HG03039 (cell line): Measurements from ENCODE around the gene DHX29.
A peak's percentile ranks its signal among the peaks of the same experiment; 100 is the strongest.

ENCODE experiments used
- ATAC-seq: cut with Tn5 transposase; IDR thresholded peaks from one replicate; pipeline ENCODE4 v1.9.1; 2021; ENCODE audit warnings: mild to moderate bottlenecking, moderate library complexity; ENCODE audit not compliant: unreplicated experiment

The DHX29 gene

DNA sequence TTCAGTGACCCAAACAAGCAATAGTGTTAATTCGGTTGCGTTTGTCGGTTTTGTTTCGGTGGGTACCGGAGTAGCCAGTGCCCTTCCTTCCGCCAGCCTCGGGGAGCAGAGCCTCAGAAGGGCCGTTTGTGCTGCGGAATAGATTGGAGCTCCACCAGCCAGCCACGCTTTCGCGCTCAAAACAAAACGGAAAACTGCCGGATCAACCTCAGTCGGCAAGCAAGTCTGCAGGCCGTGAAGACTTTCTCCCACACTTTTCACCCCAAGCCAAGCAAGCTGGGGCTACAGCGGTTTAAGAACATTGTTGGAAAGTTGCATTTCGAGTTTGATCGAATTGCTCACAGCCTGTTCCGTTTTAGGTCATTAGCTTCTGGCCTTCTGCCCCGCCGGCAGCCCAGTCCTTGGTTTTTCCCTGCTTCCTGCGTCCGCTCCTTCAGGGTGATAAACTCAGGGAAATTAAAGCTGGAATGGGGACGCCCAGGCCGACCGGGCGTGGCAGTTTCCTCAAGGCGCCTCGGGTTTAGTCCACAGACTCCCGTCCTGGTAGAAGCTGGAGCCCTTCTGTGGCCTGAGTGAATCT is 73.3 kb downstream of the DHX29 start:
- ATAC-seq: no peak

DNA sequence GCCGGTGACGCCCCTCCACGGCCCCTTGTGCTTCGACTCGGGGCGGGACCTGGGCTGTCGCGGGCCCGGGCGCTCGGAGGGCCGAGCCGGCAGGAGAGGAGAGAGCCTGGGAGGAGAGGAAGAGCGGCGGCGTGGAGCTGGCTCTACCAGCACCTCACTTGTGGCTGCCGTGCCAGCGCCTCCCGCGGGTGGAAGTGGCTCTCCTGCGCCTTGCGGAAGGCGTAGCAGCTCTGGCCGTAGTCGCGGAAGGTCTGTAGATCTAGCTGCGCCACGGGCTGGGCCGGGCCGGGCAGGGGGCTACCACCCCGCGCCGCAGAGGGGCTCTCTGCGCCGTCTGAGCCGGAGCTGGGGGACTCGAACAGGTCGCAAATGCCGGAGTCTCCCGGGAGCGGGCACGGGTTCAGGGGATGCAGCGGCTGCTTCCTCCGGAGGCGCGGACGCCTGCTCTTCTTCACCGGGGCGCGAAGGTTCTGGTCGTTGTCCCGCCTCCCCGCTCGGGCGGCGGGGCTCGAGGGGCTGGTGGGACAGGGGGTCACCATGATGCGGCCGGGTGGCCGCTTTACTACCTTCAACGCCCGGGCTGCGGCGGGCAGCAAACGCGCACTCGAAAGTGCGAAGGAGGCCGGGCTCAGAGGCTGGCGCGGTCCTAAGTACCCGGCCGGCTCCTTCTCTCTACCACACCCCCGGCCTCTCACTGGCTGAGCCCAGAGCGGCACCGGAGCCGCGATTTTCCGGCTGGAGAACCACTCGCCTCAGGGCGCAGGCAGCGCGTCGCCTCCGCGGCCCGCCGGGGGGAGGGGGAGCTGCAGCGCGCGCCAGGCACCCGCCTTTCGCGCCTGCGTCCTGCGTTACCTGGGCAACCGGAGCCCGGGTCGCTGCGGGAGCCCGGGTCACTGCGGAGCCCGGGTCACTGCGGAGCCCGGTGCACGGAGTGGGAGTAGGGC is 74.2 kb downstream of the DHX29 start, which contains the start of gene CCNO:
Gene CCNO, minus strand, starts transcription at position 624 of the 944 bp plus-strand sequence. Its CDS starts 85 bp downstream, at position 539.
- ATAC-seq: peak; percentile 59

DNA sequence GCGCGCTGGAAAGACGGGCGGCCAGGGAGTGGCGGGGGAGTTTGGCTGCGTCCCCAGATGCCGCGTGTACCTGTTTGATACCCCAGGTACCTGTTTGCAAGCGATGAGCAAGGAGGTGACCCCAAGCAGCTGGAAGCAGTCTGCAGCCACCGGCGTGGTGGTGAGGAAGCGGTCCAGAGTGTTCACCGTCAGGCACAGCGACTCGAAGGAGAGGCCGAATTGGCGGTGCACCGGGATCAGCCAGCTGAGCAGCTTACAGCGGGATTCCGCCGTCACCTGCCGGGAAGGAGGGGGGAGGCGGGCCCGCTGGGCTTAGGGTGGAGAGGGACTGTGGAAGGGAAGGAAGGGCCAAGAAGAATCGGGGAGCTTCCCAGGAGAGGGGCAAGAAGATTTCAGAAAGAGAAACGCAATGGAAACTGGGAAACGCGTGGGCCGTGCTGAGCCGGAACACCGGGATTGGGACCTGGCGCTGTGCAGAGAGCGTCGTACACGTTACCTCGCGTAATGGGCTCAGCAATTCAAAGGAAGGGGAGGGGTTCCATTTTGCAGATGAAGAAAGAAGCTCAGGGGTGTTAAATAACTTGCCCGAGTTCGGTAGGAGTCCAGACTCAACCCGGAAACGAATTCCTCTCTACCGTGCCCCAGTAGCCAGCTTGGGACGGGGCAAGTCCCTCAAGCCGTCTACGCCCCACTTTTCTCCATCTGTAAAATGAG is 75.1 kb downstream of the DHX29 start:
- no peak for ATAC-seq

DNA sequence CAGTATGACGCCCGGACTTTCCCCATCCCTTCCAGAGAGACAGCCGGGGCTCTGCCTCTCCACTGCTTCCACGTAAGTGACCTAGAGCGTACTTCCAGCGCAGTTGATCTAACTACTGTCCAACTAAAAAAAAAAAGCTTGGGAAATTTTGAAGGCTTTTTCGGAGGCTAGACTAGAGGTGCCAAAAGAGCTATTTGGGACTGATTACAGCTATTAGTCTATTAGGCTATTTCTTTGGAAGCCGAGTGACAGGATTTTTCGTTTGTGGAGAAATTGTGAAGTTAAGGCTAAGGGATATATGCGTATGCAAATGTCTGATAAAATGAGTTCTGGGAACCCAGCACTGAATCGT is 75.6 kb downstream of the DHX29 start:
- no peak for ATAC-seq

DNA sequence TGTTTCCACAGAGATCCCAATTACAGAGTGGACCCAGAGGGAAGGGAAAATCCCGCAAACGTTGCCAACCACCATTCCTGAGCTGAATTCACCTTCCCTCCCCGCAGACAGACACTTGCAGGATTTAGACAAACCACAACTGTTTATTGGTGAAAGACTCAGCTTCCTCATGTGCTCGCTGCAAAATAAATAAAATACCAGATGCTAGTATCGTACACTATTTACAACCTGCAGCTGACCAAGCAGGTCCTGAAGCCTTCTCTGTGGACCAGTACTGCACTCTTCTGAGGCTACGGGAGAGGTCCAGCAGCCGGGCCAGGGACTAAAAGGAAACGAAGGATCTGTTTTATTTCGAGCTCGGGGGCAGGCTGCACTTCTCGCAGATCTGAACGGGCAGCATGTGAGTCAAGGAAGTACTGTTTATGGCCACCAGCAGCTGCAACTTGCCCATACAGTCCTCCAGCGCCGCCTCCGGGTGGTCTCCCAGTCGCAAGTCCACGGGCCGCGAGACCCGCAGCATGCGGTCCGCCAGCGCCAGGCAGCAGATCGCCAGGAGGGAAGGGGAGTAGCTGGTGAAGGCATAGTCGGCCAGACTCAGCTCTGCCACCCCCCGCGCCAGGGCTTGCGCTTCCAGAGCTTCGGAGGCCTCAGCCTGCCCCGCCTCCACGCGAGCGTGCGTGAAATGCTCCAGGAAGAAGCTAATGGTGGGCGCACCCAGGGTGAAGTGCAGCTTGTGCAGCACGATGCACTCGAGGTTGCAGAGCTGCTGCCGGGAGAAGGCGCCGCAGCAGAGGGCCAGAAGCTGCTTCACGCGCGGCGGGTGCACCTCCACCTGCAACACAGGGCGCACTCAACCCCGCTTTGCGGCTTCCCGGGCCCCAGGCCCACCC is 76.2 kb downstream of the DHX29 start:
- no peak for ATAC-seq

DNA sequence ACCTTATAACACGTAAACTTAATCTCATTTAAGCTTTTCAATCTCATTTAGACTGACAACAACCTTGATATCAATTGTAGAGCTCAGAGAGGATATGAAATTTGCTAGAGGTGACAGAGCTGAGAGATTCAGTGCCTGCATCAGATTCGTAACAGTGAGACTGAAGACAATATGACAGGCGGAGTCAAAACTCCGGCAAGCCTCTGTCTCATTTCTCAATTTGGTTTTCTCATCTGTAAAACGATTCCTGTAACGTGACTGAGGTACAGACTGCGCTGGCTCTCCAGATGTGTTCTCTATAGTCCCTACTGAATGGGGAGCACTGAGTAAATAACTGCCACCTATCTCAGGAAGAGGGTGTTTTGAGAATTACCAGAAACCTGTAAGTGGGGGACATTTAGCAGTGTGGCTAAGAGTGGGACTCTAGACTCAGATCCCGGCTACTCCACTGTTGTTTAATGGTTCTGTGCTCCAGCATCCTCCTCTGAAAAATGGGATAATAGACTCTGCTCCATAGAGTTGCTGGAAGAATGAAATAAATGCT is 77.3 kb downstream of the DHX29 start:
- no peak for ATAC-seq

DNA sequence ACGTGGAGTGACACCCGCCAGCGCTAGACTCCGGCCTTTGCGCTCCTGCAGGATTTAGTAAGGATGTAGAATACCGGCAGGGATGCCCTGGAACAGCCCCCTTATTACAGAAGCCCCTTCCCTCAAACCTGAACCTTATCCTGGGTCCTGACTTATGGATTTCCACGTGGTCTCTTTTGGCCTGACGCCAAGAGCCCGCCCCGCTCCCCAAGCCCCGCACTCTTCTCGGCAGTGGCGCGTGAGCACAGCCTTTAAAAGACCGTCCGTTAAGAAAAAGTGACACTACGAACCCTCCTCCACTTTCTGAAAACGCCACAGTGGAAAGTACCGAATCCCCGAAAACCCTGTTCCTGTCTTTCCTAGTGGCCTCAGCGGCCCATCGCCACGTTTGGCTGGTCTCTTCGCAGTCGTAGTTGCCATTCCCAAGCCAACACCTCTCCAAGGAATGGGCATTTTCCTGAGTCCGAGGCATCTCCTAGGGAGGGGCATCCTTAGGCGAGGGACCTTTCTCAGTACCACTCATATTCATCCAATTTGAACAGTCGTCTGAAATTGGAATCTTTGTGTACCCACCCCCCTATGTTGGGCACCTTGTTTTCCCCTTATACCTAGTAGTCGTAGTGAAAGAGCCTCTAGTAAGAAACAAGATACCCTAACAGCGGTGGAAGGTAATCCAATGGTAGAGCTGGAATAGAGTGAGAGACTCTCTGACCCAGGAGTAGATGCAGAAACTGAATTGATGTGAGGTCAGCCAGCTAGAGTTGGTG is 79.6 kb downstream of the DHX29 start:
- ATAC-seq: no peak

DNA sequence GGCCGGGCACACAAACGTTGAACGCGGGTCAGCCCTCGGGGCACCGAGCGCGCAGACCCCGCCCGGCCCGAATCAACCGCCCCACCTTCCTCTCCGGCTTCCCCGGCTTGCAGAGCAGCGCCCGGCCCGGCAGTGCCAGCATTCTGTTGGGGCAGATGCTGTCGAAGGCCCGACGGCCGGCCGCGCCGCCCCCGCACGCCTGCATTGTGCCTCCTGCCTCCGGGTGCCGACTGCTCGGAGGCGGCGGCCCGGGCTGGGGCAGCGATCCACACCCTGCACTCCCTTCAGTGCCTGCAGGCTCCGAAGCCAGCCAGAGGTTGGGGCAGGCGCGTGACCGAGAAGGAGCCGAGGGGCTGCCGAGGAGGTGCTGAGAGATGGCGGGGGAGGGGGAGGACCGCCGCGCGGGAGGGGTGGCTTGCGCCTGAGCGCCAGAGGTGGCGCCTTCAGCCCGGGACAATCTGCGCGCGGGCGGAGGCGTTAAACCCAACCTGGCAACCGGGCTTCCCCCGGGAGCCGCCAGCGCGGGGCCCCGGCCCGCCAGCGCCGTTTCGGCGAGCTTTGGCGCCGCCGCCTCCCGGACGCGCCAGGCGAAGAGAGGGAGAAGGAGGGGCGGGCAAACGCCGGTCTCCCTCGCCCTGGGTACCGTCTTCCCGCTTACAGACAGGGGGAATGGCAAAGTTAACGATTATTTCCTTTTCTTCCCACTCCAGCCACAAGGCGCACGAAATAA is 80.4 kb downstream of the DHX29 start, which contains the start of gene MCIDAS:
Gene MCIDAS, minus strand, starts transcription at position 382 of the 730 bp plus-strand sequence. Its CDS starts 177 bp downstream, at position 205.
- ATAC-seq: no peak

DNA sequence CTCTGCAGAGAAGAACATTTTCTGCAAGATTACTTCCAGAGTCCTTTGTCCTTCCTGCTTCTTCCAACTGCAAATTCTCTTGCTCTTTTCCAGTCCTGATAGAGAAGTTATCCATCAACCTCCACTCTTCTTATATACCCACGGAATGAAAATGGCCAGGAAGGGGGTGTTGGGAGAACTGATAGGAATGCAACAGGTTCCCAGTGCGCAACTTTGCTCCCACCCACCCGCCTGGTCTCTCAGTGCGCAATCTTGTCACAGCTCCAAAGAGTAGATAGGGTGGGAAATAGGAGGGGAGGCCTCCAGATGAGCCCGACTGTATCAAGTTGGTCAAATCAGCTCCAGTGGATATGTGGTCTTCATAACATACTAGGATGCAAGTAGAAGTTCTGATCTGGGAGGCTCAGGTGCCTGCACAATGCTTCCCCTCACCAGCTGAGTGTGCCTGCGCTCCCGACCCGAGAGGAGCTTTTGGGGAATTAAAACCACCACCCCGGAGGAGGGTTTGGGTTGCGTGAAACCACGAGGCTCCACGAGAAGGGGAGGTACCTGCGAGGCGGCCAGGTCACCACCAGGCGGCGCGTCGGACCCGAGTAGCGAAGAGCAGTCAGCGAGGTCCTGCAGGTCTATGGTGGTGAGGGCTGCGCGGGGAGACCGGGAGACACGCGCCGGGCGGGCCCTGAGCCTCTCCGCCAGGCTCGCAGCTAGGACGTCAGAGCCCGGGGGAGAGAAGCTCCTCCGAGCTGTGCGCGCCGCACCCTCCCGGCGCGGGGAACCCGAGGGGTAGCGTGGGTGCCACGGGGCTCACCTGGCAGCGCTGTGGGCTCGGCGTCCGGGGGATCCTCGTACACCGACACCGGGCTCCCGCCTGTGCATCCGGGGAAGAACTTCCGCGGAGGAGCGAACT is 81.2 kb downstream of the DHX29 start:
- no peak for ATAC-seq

DNA sequence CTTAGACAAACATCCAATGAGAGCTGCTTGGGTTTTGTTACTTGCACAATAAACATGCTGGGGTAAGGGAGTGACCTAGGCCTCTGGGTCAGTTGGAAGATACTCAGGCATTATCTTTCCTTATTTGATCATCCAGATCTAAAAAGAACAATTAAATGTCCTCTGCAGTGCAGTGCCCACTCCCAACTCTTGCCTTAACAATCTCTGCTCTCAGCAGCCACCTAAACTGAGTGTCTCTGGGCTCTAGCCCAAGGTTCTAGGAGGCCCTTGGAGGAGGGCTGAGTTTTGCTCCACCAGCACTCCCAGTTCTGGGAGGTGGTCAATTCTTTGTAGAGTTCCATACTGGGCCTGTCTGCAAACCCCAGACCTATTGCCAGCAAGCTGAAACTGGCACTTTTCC is 82.1 kb downstream of the DHX29 start:
- ATAC-seq: no peak

DNA sequence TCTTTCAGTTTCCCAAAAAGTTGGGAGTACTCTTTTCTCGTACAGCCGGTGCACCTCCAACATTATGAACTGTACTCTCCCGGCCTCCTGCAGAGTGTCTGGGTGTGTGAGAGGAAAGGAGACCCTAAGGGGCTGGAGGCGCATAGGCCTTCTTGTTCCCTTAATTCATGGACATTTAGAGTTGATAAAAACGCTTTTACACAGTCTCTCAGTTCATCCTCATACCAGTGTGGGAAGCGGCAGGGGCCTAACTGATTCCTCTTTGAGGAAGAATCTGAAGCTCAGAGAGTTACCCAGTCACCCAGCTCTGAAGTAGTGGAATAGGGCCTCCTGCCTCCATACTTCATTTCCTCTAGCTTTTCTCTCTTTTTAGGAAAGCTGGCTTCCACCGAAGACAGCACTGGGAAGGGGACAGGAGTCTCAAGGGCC is 83.7 kb downstream of the DHX29 start:
- no peak for ATAC-seq

DNA sequence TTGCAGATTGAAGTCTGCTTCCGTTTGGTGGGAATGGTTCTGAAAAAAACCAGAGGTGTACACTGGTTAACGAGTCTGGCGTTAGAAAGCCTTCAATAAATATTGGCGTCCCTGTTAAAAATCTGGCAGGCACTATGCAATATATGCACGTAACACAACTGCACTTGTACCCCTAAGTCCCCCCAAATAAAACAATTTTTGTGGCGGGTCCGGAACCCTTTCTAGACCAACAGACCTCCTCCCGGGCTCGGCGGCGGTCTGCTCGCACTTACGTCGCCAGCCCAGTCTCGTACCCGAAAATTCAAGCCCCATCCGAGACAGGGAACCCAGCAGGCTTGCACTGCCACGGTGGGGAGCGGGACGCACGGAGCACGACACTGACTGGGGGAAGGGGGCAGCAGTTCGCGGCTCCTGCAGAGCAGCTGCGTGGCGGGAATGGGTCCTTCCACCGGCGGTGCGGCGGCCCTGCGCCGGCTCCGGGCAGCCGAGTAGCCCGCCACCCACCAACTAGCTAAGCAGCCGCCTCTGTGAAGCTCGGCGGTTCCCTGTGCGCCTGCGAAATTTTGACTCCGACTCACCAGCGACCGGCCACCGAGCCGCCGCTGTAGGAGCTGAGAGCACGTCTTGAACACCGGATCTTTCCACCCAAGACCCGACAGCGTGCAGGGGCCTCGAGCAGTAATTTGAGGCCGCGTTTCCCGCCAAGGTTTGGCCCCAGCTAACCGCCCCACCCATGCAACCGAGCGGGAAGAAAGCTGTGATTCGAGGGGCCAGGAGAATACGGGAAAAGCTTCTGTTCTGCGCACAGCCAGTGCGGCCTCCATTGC is 84.3 kb downstream of the DHX29 start:
- no peak for ATAC-seq

DNA sequence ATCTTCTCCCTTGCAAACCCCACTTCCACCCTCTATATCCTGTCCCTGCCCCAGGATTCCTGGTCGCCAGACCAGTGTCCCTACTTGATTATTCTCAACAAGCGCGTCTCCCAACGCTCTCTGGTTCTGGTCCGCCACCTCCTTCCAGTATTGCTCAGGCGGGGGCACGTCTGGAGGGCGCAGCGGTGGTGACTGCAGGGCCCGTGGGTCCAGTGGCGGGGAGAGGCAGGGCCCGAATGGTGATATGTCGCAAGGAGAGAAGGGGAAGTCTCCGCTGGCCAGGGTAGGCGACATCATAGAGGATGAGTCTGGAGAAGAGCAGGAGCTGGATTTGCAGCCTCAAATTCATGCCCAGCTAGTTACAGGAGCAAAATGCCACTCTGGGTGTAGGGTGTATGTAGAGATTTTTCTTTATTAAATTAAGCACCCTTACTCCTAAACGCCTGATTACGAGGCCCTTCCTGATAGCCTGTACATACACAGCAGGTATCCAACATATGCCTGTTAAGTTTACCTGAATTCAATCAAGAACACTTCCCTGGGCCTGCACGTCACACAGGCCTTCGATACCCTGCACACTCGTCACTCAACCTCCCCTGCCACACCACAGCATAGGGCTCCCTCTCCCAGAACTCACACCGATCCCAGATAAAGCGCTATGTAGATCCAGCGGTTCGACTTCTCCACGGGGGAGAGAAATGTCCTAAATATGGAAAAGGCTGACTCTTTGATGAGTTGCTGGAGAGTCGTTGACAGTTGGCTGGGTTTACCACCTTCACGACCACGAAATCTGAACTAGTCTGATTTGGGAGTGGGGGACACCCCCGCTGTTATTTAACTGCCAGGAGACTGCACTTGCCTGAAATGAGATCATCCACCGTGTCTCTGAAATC is 85.2 kb downstream of the DHX29 start:
- no peak for ATAC-seq

DNA sequence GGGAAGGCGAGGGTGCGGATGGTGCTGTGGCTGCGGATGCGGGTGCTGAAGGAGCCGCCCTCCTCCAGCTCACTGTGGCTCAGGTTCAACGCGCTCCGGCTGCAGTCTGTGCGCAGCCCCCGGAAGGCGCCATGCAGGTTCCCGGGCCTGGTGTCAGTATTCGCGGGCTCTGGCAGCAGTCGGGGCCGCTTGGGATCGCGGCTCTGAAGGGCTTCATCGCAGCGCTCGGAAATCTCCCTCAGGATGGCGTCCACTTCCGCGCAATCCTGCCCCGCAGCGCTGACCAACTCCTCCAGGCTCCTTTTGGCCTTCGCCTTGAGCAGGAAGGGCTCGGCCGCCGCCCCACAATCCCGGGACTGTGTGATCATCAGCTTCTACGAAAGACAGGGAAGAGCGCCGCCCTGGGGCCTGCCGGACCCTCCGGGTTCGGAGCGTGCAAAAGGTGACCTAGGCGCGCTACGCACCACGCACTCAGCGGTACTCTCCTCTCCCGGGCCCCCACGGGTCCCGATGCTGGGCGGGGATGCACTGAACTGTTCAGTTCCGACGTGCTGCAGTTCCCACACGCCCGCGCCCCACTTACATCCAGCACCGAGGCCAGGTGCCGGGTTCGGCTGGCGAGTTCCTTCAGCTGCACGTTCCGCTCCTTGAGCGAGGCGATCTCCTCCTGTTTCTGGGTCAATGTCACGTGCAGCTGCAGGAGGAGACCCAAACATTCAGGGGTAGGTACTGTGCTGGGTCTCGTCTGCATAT is 86.9 kb downstream of the DHX29 start:
- no peak for ATAC-seq

DNA sequence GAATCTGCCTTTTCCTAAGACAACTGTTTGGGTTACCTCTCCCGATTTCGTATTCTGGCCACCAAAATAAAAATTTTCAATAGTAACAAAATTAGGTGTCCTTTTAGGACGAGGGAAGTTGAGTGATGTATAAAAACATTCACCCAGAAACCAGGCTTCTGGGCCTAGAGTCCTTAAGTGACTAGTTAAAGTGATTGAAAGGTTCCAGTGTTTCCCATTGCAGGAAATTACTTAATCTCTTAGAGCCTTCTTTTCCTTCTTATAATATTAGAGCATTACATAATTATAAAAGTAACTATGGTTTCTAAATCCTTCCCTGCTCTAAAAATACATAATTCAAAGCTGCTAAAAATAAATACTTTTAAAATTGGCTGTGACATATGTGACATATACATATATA is 87.7 kb downstream of the DHX29 start:
- ATAC-seq: no peak
